ENCODE data around the gene LCN15. TPM values are rescaled to one million over a fixed set of nuclear protein-coding genes. Genes with fewer than 3 reads are reported as not detected.

Gene LCN15
- total RNA-seq, 4 donors from 2014 or later, result not detected

- H3K4me1 ChIP-seq, result peaks cover 0 to 46% (median 23%) of the 10 kb centered on the region in 4 donors
- no peak for DNase-seq (ENCODE audit: low spot score in 2 of 2)
- H3K27ac ChIP-seq, result peak overlapping the region in 3 of 4 donors; percentile 60 to 94 (median 84)
- TF ChIP-seq CTCF (IDR thresholded peaks at IDR 0.05), result no peak
- TF ChIP-seq EP300 (IDR thresholded peaks at IDR 0.05), result no peak
- no peak for TF ChIP-seq POLR2A (IDR thresholded peaks at IDR 0.05)
- H3K27me3 ChIP-seq, result peaks cover 0 to 9% of the 10 kb centered on the region in 2 donors
- H3K9me3 ChIP-seq, result no peaks in the 10 kb centered on the region
- WGBS, 2 donors, result 73 to 76% methylated on average over 24 to 25 of the region's 25 CpGs
- H3K4me3 ChIP-seq, result peak overlapping the region; percentile 78 to 95 (median 86)
- peaks cover 0 to 18% (median 0%) of the 10 kb centered on the region in 3 donors for H3K36me3 ChIP-seq
Observed at GRCh38 chr9:136806631-136807201, 42.4 kb upstream of the LCN15 start.

GRCh38 chr9:136806067-136806466 lies 41.7 kb upstream of the LCN15 start:
- DNase-seq (ENCODE audit: low spot score in 2 of 2), result no peak
- Histone ChIP-seq H3K27me3 (peaks cover 0 to 16% of the 10 kb centered on the region in 2 donors), H3K9me3 (no peaks in the 10 kb centered on the region), H3K36me3 (peaks cover 0 to 16% (median 0%) of the 10 kb centered on the region in 3 donors), H3K27ac (no peak overlapping the region), H3K4me3 (no peak overlapping the region), H3K4me1 (peaks cover 0 to 45% (median 24%) of the 10 kb centered on the region in 4 donors)
- TF ChIP-seq CTCF (IDR thresholded peaks at IDR 0.05) (no peak), EP300 (IDR thresholded peaks at IDR 0.05) (no peak), POLR2A (IDR thresholded peaks at IDR 0.05) (no peak)
- 94 to 99% methylated on average over 9 to 10 of the region's 10 CpGs for WGBS, 2 donors

GRCh38 chr9:136805207-136805740 lies 41.0 kb upstream of the LCN15 start:
- peaks cover 0 to 45% (median 28%) of the 10 kb centered on the region in 4 donors for H3K4me1 ChIP-seq
- H3K36me3 ChIP-seq, result peaks cover 0 to 16% (median 0%) of the 10 kb centered on the region in 3 donors
- TF ChIP-seq POLR2A (IDR thresholded peaks at IDR 0.05) (no peak), EP300 (IDR thresholded peaks at IDR 0.05) (no peak), CTCF (IDR thresholded peaks at IDR 0.05) (no peak)
- DNase-seq (ENCODE audit: low spot score in 2 of 2), result no peak
- H3K27me3 ChIP-seq, result peaks cover 0 to 24% of the 10 kb centered on the region in 2 donors
- H3K27ac ChIP-seq, result no peak overlapping the region
- no peaks in the 10 kb centered on the region for H3K9me3 ChIP-seq
- no peak overlapping the region for H3K4me3 ChIP-seq
- WGBS, 2 donors, result 87 to 98% methylated on average over 12 of the region's 12 CpGs

DNA sequence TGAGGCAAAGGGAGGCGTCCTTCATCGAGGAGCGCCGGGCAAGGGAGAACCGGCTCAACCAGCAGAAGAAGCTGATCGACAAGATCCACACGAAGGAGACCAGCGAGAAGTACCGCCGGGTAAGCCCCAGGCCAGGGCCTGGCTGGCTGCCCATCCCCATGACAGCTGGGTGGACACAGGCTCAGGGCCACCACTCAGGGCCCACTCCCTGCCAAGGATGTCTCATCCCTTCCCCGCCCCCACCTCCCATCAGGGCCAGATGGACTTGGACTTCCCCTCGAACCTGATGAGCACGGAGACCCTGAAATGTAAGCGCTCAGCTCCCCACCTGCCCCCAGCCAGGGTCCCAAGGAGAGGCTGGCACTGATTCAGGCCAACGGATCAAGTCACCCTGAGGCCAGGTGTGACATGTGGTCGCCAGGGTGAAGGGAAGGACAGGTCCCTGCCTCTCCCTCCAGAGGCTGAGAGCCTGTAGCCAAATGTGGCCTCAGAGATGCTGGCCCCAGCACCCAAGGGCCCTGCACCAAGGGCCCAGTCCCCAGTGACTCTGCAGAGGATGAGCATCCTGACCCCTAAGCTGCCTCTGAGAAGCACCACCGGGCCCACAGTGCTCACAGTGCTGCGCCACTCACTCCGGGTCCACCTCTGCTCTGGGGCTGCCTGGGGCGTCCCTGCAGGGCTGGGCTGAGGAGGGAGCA lies 40.3 kb upstream of the LCN15 start:
- peaks cover 0 to 45% (median 30%) of the 10 kb centered on the region in 4 donors for H3K4me1 ChIP-seq
- H3K27ac ChIP-seq, result no peak overlapping the region
- WGBS, 2 donors, result 91 to 94% methylated on average over 13 to 17 of the region's 20 CpGs
- H3K27me3 ChIP-seq, result peaks cover 0 to 30% of the 10 kb centered on the region in 2 donors
- no peaks in the 10 kb centered on the region for H3K9me3 ChIP-seq
- H3K36me3 ChIP-seq, result peaks cover 0 to 16% (median 0%) of the 10 kb centered on the region in 3 donors
- no peak for DNase-seq (ENCODE audit: low spot score in 2 of 2)
- TF ChIP-seq EP300 (IDR thresholded peaks at IDR 0.05), result no peak
- no peak for TF ChIP-seq POLR2A (IDR thresholded peaks at IDR 0.05)
- TF ChIP-seq CTCF (IDR thresholded peaks at IDR 0.05), result no peak
- H3K4me3 ChIP-seq, result no peak overlapping the region

Data from tibial nerve (tissue), 4 donors.